8988T (cell line): ENCODE measurements around the gene TKTL1.
"Not testable (repeated sequence)": the region's sequence is repeated elsewhere in the genome, so short reads cannot be mapped to it uniquely, and the experiment has no call there.

Experiments used
- DNase-seq: peaks from one replicate; pipeline ENCODE4 v3.0.0; 2011

TKTL1 gene

GRCh38 chrX:154309041-154309775, 13.6 kb downstream of the TKTL1 start:
- DNase-seq: no peak

- no peak for DNase-seq
These were observed 15.3 kb downstream of the TKTL1 start for GRCh38 chrX:154310616-154311536.

GRCh38 chrX:154312116-154312515, 16.5 kb downstream of the TKTL1 start:
- no peak for DNase-seq

GRCh38 chrX:154313147-154313546, 17.6 kb downstream of the TKTL1 start:
- DNase-seq: no peak

- no peak for DNase-seq
These were observed 19.8 kb downstream of the TKTL1 start for GRCh38 chrX:154315416-154315815.

GRCh38 chrX:154317391-154317995, 21.9 kb downstream of the TKTL1 start:
- no peak for DNase-seq

GRCh38 chrX:154320406-154320805, 24.8 kb downstream of the TKTL1 start:
- DNase-seq: no peak

- DNase-seq: no peak
These were observed 25.6 kb downstream of the TKTL1 start for GRCh38 chrX:154321152-154321551.

GRCh38 chrX:154321594-154321993, 26.0 kb downstream of the TKTL1 start:
- DNase-seq: peak; percentile 28

- DNase-seq: no peak
These were observed 27.3 kb downstream of the TKTL1 start for GRCh38 chrX:154322890-154323289.

- DNase-seq: no peak
These were observed 27.9 kb downstream of the TKTL1 start for GRCh38 chrX:154323537-154323936.

- no peak for DNase-seq
These were observed 29.9 kb downstream of the TKTL1 start for GRCh38 chrX:154325541-154325940.

- no peak for DNase-seq
These were observed 31.6 kb downstream of the TKTL1 start for GRCh38 chrX:154327038-154327820.

GRCh38 chrX:154328646-154329045, 33.1 kb downstream of the TKTL1 start:
- no peak for DNase-seq

- no peak for DNase-seq
These were observed 33.7 kb downstream of the TKTL1 start for GRCh38 chrX:154329294-154329693.

GRCh38 chrX:154332561-154332960, 37.0 kb downstream of the TKTL1 start:
- DNase-seq: no peak

GRCh38 chrX:154333116-154333515, 37.5 kb downstream of the TKTL1 start:
- DNase-seq: no peak

GRCh38 chrX:154333837-154334271, 38.3 kb downstream of the TKTL1 start:
- DNase-seq: no peak

GRCh38 chrX:154334496-154334895, 38.9 kb downstream of the TKTL1 start:
- DNase-seq: no peak

GRCh38 chrX:154341399-154342298, 46.1 kb downstream of the TKTL1 start:
- not testable (repeated sequence) for DNase-seq

GRCh38 chrX:154343063-154343462, 47.5 kb downstream of the TKTL1 start:
- not testable (repeated sequence) for DNase-seq

- DNase-seq: not testable (repeated sequence)
These were observed 48.0 kb downstream of the TKTL1 start for GRCh38 chrX:154343620-154344019.
